Measurements from ENCODE around the gene FTO.

FTO gene

GRCh38 chr16:54160939-54161897 is 457.3 kb downstream of the FTO start:
- DNase-seq (ENCODE audit: low spot score): no peak

- DNase-seq (ENCODE audit: low spot score): no peak
These were observed 459.4 kb downstream of the FTO start for GRCh38 chr16:54163197-54163843.

DNA sequence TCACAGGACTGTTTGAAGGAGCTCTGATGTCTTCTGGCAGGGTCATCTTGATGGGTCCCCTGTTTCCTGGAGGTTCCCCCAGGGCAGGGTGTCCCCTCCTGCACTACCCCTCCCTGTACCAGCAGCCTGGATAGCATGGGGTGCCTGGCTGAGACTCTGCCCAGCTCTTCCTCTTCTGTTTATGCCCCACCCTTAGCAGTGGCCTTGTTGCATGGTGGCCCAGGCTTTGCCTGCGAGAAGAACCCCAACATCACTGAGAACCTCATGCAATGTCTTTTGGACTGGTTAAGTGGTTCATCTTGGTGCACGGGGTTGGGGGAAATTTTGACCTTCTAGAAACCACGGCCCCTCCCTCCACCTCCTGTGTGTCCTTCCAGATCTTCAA is 460.8 kb downstream of the FTO start:
- no peak for DNase-seq (ENCODE audit: low spot score)

DNA sequence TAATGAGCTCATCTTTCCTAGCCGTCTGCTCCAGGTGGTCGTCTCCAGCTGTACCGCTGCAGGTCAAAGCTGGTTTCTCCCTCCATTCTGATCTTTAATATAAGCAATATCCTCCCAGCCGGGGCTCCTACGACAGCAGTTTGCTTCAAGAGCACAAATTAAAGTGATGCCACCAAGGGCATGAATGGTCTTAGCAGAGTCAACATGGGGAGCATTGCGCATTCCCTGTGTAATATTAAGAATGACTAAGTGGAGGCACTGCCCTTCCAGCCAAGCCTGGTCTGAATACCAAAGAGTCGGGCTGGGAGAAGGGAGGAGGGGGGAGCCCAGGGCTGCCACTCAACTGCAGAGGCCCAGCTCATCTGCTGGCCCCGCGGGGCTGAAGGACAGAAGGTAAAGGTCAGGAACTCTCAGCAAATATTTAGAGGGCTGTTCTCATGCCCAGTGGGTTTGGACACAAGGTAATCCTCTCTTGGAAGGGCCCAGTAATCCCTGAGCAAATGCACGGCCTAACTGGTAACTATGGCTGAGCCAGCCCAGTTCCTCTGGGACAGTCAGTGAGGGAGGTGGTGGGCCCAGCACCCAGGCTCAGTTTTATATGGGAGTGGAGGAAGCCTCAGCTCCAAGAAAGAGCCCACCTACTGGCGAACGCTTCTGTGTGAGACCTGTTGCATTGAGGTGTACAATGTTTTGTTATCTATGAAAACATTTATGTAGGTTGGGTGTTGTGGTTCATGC is 461.4 kb downstream of the FTO start:
- no peak for DNase-seq (ENCODE audit: low spot score)

DNA sequence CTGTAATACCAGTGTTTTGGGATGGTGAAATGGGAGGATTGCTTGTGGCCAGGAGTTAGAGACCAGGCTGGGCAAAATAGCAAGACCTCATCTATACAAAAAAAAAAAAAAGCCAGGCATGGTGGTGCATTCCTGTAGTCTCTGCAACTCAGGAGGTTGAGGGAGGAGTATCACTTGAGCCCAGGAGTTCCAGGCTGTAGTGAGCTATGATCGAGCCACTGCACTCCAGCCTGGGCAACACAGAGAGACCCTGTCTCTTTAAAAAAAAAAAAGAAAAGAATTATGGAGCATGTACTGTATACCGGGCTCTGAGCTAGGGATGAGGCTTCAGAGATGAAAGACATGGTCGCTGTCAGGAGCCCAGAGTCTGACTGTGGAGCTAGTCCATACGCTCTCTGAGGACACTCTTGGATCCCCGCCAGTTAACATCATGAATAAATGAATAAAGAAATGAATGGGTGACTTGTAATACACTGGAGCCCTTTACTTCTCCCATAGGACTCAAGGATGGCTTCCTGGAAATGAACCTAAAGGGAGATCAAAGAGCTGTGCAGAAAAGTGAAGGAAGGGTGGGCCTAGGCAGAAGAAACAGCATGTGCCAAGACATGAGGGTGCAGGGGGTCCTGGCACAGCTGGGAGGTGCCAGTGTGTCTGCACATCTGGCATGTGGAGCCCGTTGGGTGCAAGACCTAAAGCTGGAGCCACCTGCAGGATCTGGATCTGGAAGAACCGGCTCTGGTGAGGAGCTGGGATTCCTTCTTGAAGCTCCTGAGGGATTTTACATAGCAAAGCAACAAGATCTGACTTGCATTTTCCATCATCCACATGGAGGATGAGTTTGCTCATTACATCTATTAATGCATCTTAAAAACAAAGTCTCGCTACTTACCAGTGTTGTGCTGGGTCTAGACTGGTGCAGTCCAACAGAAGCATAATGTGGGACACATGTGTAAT is 462.2 kb downstream of the FTO start:
- DNase-seq (ENCODE audit: low spot score): no peak

GRCh38 chr16:54169112-54169511 is 465.2 kb downstream of the FTO start:
- no peak for DNase-seq (ENCODE audit: low spot score)

- DNase-seq (ENCODE audit: low spot score): no peak
These were observed 467.9 kb downstream of the FTO start for GRCh38 chr16:54171626-54172537.

GRCh38 chr16:54173490-54173889 is 469.5 kb downstream of the FTO start:
- no peak for DNase-seq (ENCODE audit: low spot score)

- peak; percentile 3 for DNase-seq (ENCODE audit: low spot score)
These were observed 470.2 kb downstream of the FTO start for GRCh38 chr16:54174201-54174600.

DNA sequence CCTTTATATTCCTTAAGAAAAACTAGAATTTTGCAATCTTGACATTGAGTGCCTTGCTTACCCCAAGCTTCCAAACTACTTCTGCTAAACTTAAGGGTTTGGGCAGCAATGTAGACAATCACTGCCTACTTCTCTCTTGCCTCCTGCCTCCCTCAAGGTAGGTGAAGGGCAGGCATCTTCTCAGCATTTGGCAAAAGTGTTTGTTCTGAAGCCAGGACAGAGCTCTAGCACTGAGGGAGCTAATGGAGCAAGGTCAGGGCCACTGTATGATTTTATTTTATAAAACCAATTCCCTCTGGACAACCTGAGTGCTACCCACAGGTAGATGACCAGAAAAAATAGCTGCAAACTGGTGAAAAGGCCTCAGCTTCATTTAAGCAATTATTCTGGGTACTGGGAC is 470.8 kb downstream of the FTO start:
- no peak for DNase-seq (ENCODE audit: low spot score)

- no peak for DNase-seq (ENCODE audit: low spot score)
These were observed 471.2 kb downstream of the FTO start for GRCh38 chr16:54175169-54175551.

DNA sequence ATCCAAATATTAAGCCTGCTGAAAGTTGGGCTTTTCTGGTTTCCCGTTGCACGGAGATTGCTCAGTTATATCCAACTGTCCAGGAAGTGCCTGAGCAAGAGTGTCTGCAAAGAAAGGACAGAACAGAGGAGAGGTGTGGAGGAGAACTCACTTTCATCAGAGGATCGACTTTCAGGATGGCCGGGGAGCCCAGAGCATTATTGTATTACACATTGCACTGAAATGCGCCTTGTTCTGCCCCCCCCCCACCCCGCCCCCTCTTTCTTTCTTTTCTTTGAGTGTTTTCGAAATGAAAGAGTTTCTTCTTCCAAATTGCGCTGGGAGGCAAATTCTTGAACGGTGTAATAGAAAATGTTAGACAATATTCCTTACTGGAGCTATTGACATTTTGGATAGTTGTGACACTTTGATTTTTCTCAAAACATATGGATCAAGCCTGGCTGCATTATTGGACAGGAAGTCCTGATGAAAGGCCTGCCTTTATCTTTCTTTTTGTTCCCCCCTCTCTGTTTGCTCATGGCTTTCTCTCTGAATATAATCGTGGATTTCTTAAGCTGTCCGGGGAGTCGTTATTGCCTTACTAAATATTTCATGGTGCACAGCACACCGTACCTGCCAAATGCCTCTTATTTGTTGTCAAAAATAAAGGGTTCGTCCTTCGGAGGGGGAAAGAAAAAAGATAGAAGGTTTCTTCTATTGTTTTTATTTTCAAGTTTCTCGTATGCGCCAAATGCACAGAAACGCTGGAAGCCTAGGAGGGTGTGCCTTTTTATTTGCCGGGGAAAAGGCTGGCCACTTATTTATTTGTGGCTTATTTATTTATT is 471.8 kb downstream of the FTO start:
- no peak for DNase-seq (ENCODE audit: low spot score)

- DNase-seq (ENCODE audit: low spot score): no peak
These were observed 472.5 kb downstream of the FTO start for GRCh38 chr16:54176376-54176901.

DNA sequence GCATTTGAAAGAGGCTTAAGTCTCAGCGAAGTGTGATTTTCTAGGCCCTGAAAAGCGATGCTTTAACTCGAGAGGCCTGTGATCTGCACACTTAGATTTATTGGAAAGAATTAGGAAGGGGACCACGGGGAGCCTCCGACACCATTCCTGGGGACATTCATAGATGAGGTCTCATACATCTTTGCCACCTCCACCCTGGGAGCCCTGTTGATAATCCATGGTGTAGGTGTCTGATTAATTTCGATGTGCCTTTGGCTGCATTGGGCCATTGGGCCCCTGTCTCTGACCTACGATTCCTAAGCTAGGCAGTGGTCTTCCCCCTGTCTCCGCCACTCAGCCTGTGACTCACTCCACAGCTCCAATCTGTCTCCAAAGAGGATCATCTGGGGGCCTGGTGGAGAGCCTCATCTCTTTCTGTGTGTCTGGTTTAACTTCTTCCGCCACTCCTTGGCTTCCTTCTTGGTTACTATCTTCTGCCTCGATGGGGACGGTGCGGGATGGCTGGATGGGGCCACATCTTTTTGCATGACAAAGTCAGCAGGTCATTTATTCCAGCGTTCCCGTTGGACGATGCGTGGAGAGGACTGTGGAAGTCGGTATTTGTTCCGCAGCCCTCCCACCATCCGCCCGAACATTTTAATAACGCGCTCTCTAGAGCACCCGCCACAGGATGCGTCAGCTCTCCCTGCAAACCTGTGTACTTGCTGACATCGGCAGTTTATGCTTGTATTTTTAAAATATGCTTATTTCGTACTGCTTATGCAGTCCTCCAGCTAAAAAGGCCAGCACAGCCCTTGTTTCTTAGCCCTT is 473.3 kb downstream of the FTO start:
- no peak for DNase-seq (ENCODE audit: low spot score)

DNA sequence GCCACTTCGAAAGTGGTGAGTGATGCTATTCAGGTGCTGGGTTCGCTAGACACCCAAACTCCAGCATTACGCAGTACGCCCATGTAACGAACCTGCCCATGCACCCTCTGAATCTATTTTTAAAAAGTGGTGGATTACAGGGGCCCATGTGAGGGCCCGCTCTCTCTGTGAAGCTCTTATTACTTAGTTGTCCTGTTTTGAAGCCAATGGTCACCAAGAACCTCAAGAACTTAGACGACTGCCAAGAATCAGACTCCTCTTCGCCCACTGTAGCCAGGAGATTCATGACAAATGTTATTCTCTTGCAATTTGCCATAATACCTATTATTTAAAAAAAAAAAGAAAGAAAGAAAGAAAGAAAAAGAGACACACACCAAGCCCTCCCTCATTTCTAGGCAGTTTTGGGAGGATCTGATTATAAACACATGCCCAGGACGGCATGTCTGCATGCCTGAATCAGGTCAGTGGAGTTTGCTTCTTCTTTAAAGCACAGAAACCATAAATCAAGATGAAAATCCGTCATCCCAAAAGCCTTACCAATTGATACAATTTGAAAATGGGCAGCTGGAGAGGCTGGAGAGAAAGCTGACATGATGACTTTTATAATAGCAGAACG is 474.0 kb downstream of the FTO start:
- DNase-seq (ENCODE audit: low spot score): no peak

DNA sequence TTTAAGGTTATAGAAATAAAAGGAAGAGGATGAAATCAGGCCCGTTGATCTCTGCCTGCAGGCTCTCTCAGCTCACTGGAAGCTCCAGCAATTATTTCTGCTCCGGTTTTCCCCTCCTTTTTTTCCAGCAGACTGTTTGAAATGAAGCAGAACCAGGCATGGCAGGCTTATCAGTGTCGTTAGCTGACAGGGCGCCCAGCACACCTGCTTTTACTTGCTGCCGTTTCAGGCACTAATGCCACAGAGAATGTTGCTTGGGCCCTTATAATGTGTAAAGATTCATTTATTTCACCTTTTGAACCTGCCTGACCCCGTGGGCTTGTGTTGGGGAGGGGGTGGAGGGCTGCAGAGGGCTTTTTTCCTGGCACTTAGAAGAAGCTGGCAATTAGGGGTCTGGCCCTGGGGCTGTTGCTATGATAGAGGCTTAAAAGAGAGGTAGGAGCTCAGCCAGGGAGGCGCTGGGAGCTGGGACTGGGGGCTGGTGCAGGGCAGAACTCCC is 474.6 kb downstream of the FTO start:
- no peak for DNase-seq (ENCODE audit: low spot score)

DNA sequence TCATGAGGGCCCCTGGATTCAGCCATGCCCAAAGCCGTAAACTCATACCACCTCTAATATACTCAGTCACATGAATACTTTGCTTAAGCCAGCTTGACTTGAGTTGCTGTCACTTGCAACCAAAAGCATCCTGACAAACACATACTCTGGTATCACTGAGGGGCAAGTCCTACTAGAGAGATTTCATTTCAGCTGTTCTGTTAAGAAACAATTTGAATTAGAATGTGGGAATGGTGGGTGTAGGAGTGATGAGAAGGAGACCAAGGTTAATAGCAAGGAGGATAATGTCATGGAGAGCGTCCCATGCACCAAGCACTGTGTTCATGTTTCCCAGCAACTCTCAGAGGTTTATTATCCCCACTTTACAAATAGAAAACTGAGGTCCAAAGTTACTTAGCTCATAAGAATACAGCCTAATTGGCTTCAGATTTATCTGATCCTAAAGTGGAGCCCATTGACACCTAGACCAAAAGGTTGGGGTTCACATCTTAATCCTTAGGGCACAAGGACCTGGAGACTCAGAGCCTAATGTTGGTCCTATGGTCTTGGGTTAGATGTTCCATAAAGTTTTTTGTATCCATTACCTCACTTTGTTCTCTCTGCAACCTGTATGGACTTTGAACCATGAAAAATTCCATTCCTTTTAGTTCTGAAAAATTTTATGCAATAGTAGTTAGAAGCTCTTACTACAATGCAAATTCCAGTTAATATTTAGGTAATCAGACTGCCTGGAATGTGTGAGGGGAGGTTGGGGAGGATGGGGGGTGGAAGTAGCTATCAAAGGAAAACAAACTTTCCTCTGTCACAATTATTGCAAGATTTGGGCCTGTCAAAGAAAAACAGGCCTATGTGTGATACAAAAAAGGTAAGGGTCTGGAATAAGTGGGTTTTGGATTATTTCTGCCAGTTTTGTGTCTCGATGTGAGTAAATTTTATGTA is 476.7 kb downstream of the FTO start:
- DNase-seq (ENCODE audit: low spot score): no peak
